Activated T-helper 2 cell treated with anti-CD3 and anti-CD28 coated beads, Interferon-gamma antibody, Interleukin-2, Interleukin-4, amounts not matched to agents 10 μg/mL and 5 μg/mL and 100 μg/mL, durations not matched to agents 14 hours and 24 hours and 36 hours (primary cell): ENCODE data around the gene CDC45. TPM values are rescaled to one million over a fixed set of nuclear protein-coding genes. Genes with fewer than 3 reads are reported as not detected.

Source experiments
- DNase-seq: peaks from one replicate; pipeline ENCODE4 v3.0.0; 2021; ENCODE audit warnings: low spot score
- H3K27ac Mint-ChIP-seq: one replicate; pipeline ENCODE4 v1.8.0; 2021; ENCODE audit warnings: mixed read lengths
- H3K27me3 Mint-ChIP-seq: one replicate; pipeline ENCODE4 v1.8.0; 2021; ENCODE audit warnings: low read depth, mixed read lengths
- H3K36me3 Mint-ChIP-seq: one replicate; pipeline ENCODE4 v1.8.0; 2021; ENCODE audit warnings: low read depth, mixed read lengths
- H3K4me1 Mint-ChIP-seq: one replicate; pipeline ENCODE4 v1.8.0; 2021; ENCODE audit warnings: low read depth, mixed read lengths
- H3K4me3 Mint-ChIP-seq: one replicate; pipeline ENCODE4 v1.8.0; 2021; ENCODE audit warnings: low read depth, mild to moderate bottlenecking, moderate library complexity, mixed read lengths
- H3K9me3 Mint-ChIP-seq: one replicate; pipeline ENCODE4 v1.8.0; 2021; ENCODE audit warnings: mixed read lengths
- intact Hi-C: fragments of 100-400 bp; cut with micrococcal nuclease; formaldehyde crosslinking; loops from one replicate; pipeline ENCODE4 v1.15.1; 2023
- total RNA-seq: library from RNA; stranded (reverse); gene quantifications from 2 replicates; pipeline ENCODE4 v1.2.3, GENCODE V29; 2022

CDC45 gene
- total RNA-seq, 1 donor from 2014 or later, result 108 TPM

- Mint-ChIP-seq H3K4me3 (no peak overlapping the region), H3K27ac (no peak overlapping the region), H3K36me3 (peaks cover 79% of the 10 kb centered on the region), H3K4me1 (no peaks in the 10 kb centered on the region), H3K9me3 (no peaks in the 10 kb centered on the region), H3K27me3 (no peaks in the 10 kb centered on the region)
- DNase-seq, result no peak
- intact Hi-C loops, result no loop called here
Observed at GRCh38 chr22:19466848-19467752, 12.6 kb upstream of the CDC45 start.

- no peak for DNase-seq
- no peaks in the 10 kb centered on the region for H3K27me3 Mint-ChIP-seq
- no peak overlapping the region for H3K4me3 Mint-ChIP-seq
- peaks cover 84% of the 10 kb centered on the region for H3K36me3 Mint-ChIP-seq
- intact Hi-C loops, result no loop called here
- H3K9me3 Mint-ChIP-seq, result no peaks in the 10 kb centered on the region
- no peak overlapping the region for H3K27ac Mint-ChIP-seq
- H3K4me1 Mint-ChIP-seq, result no peaks in the 10 kb centered on the region
Observed at GRCh38 chr22:19467912-19468311, 11.8 kb upstream of the CDC45 start.

GRCh38 chr22:19469421-19469820 lies 10.3 kb upstream of the CDC45 start:
- Mint-ChIP-seq H3K27me3 (no peaks in the 10 kb centered on the region), H3K9me3 (no peaks in the 10 kb centered on the region), H3K27ac (no peak overlapping the region), H3K4me3 (no peak overlapping the region), H3K4me1 (no peaks in the 10 kb centered on the region), H3K36me3 (peaks cover 87% of the 10 kb centered on the region)
- intact Hi-C loops, result no loop called here
- DNase-seq, result no peak

GRCh38 chr22:19470010-19470409 lies 9.7 kb upstream of the CDC45 start:
- no peaks in the 10 kb centered on the region for H3K9me3 Mint-ChIP-seq
- H3K27ac Mint-ChIP-seq, result no peak overlapping the region
- DNase-seq, result no peak
- no peaks in the 10 kb centered on the region for H3K27me3 Mint-ChIP-seq
- peaks cover 84% of the 10 kb centered on the region for H3K36me3 Mint-ChIP-seq
- H3K4me1 Mint-ChIP-seq, result no peaks in the 10 kb centered on the region
- no peak overlapping the region for H3K4me3 Mint-ChIP-seq
- intact Hi-C loops, result loop anchor here (10.0 kb wide), 1 partner anchor 325 kb away; the partner anchor contains the start of gene ESS2

- H3K27me3 Mint-ChIP-seq, result no peaks in the 10 kb centered on the region
- H3K4me1 Mint-ChIP-seq, result peaks cover 7% of the 10 kb centered on the region
- intact Hi-C loops, result loop anchor here (10.0 kb wide), 1 partner anchor 327 kb away; the partner anchor contains the start of gene ESS2
- H3K4me3 Mint-ChIP-seq, result no peak overlapping the region
- H3K36me3 Mint-ChIP-seq, result peaks cover 83% of the 10 kb centered on the region
- no peak for DNase-seq
- H3K27ac Mint-ChIP-seq, result no peak overlapping the region
- H3K9me3 Mint-ChIP-seq, result no peaks in the 10 kb centered on the region
Observed at GRCh38 chr22:19471572-19471971, 8.1 kb upstream of the CDC45 start.

GRCh38 chr22:19472233-19472632 lies 7.5 kb upstream of the CDC45 start:
- intact Hi-C loops, result loop anchor here (10.0 kb wide), 1 partner anchor 327 kb away; the partner anchor contains the start of gene ESS2
- DNase-seq, result no peak
- Mint-ChIP-seq H3K9me3 (no peaks in the 10 kb centered on the region), H3K36me3 (peaks cover 77% of the 10 kb centered on the region), H3K4me1 (peaks cover 9% of the 10 kb centered on the region), H3K27me3 (no peaks in the 10 kb centered on the region), H3K4me3 (no peak overlapping the region), H3K27ac (no peak overlapping the region)

GRCh38 chr22:19473578-19473977 lies 6.1 kb upstream of the CDC45 start:
- intact Hi-C loops, result loop anchor here (10.0 kb wide), 1 partner anchor 329 kb away; the partner anchor contains the start of gene ESS2
- no peak overlapping the region for H3K27ac Mint-ChIP-seq
- H3K9me3 Mint-ChIP-seq, result no peaks in the 10 kb centered on the region
- peaks cover 63% of the 10 kb centered on the region for H3K36me3 Mint-ChIP-seq
- no peak overlapping the region for H3K4me3 Mint-ChIP-seq
- no peaks in the 10 kb centered on the region for H3K27me3 Mint-ChIP-seq
- H3K4me1 Mint-ChIP-seq, result peaks cover 18% of the 10 kb centered on the region
- no peak for DNase-seq

GRCh38 chr22:19476023-19476422 lies 3.7 kb upstream of the CDC45 start:
- Mint-ChIP-seq H3K4me3 (no peak overlapping the region), H3K27me3 (no peaks in the 10 kb centered on the region), H3K27ac (peak overlapping the region; percentile 40), H3K4me1 (peaks cover 24% of the 10 kb centered on the region), H3K36me3 (peaks cover 51% of the 10 kb centered on the region), H3K9me3 (no peaks in the 10 kb centered on the region)
- no peak for DNase-seq
- intact Hi-C loops, result loop anchor here (5.0 to 10.0 kb wide), 2 partner anchors 101 to 331 kb away; partner anchors contain the start of gene ESS2

- no peak for DNase-seq
- Mint-ChIP-seq H3K27ac (peak overlapping the region; percentile 78), H3K27me3 (no peaks in the 10 kb centered on the region), H3K36me3 (peaks cover 38% of the 10 kb centered on the region), H3K4me3 (peak overlapping the region; percentile 99), H3K4me1 (peaks cover 24% of the 10 kb centered on the region), H3K9me3 (no peaks in the 10 kb centered on the region)
- intact Hi-C loops, result loop anchor here (2.0 to 10.0 kb wide), 4 partner anchors 100 to 333 kb away; partner anchors contain the start of genes ESS2 and SLC25A1
Observed at GRCh38 chr22:19477321-19478044, 2.2 kb upstream of the CDC45 start.

GRCh38 chr22:19478045-19478900 lies 1.4 kb upstream of the CDC45 start:
- Mint-ChIP-seq H3K27me3 (no peaks in the 10 kb centered on the region), H3K4me1 (peaks cover 28% of the 10 kb centered on the region), H3K36me3 (peaks cover 35% of the 10 kb centered on the region), H3K4me3 (peak overlapping the region; percentile 99), H3K27ac (peak overlapping the region; percentile 78), H3K9me3 (no peaks in the 10 kb centered on the region)
- peak; percentile 12 for DNase-seq
- intact Hi-C loops, result loop anchor here (2.0 to 10.0 kb wide), 4 partner anchors 99 to 333 kb away; partner anchors contain the start of genes ESS2 and SLC25A1

- peaks cover 34% of the 10 kb centered on the region for H3K36me3 Mint-ChIP-seq
- intact Hi-C loops, result loop anchor here (1.0 to 10.0 kb wide), 6 partner anchors 32 to 334 kb away; partner anchors contain the start of genes C22orf39, ESS2, MRPL40 and SLC25A1
- peak; percentile 81 for DNase-seq
- peak within 1 kb of the TSS; percentile 94 for H3K27ac Mint-ChIP-seq
- peak within 1 kb of the TSS; percentile 99 for H3K4me3 Mint-ChIP-seq
- no peaks in the 10 kb centered on the region for H3K27me3 Mint-ChIP-seq
- peaks cover 34% of the 10 kb centered on the region for H3K4me1 Mint-ChIP-seq
- H3K9me3 Mint-ChIP-seq, result no peaks in the 10 kb centered on the region
Observed at GRCh38 chr22:19478901-19479354, 792 bp upstream of the CDC45 start, which contains the start of gene UFD1. Gene UFD1 (minus strand): TSS chr22:19479193. CDS start chr22:19479085, 108 bp downstream.

- peaks cover 38% of the 10 kb centered on the region for H3K36me3 Mint-ChIP-seq
- intact Hi-C loops, result no loop called here
- H3K4me1 Mint-ChIP-seq, result peaks cover 39% of the 10 kb centered on the region
- H3K27ac Mint-ChIP-seq, result peak overlapping the region; percentile 94
- H3K4me3 Mint-ChIP-seq, result peak overlapping the region; percentile 99
- DNase-seq, result no peak
- no peaks in the 10 kb centered on the region for H3K9me3 Mint-ChIP-seq
- H3K27me3 Mint-ChIP-seq, result no peaks in the 10 kb centered on the region
Observed at GRCh38 chr22:19480173-19480568, 451 bp downstream of the CDC45 start.
